Lung (tissue), 12 donors: ENCODE results near the gene VSTM2B. TPM values are rescaled to one million over a fixed set of nuclear protein-coding genes. Genes with fewer than 3 reads are reported as not detected.

Experiments used
- ATAC-seq: fragments of 200-7000 bp; cut with Tn5 transposase; one replicate; pipeline ENCODE4 v1.9.1; 2020; ENCODE audit warnings: moderate number of reproducible peaks; ENCODE audit not compliant: insufficient read depth, low FRiP score
- DNase-seq, 3 donors: peaks; one replicate each; pipeline ENCODE4 v3.0.0-alpha.2; 2013 to 2017
- H3K27ac ChIP-seq, 2 donors: one replicate each; pipeline ENCODE4 v1.5.1; 2013; ENCODE audit warnings: mild to moderate bottlenecking in 2 of 2, moderate library complexity in 2 of 2, control low read depth in 1 of 2, inconsistent platforms in 1 of 2, low read depth in 1 of 2, low read length in 1 of 2
- H3K27me3 ChIP-seq, 3 donors: one replicate each; pipeline ENCODE4 v1.5.1; 2013; ENCODE audit warnings: low read length in 2 of 3; ENCODE audit not compliant: control insufficient read depth in 3 of 3, insufficient read depth in 3 of 3
- H3K36me3 ChIP-seq, 4 donors: one replicate each; pipeline ENCODE4 v1.5.1; 2013; ENCODE audit warnings: low read length in 4 of 4, mild to moderate bottlenecking in 1 of 4, moderate library complexity in 1 of 4; ENCODE audit not compliant: control insufficient read depth in 4 of 4, insufficient read depth in 4 of 4
- H3K4me1 ChIP-seq, 5 donors: one replicate each; pipeline ENCODE4 v1.5.1; 2013; ENCODE audit warnings: low read length in 5 of 5, mild to moderate bottlenecking in 2 of 5, moderate library complexity in 1 of 5; ENCODE audit not compliant: control insufficient read depth in 5 of 5, insufficient read depth in 5 of 5
- H3K4me3 ChIP-seq: one replicate; pipeline ENCODE4 v1.5.1; 2013; ENCODE audit warnings: mild to moderate bottlenecking, control low read depth, moderate library complexity
- H3K9ac ChIP-seq, 2 donors: one replicate each; pipeline ENCODE4 v1.5.1; 2013; ENCODE audit warnings: low read length in 2 of 2, control low read depth in 1 of 2; ENCODE audit not compliant: insufficient read depth in 1 of 2
- H3K9me3 ChIP-seq, 4 donors: one replicate each; pipeline ENCODE4 v1.5.1; 2013; ENCODE audit warnings: low read length in 3 of 4, mild to moderate bottlenecking in 1 of 4, moderate library complexity in 1 of 4; ENCODE audit not compliant: control insufficient read depth in 4 of 4, insufficient read depth in 3 of 4
- WGBS, 2 donors: extraction: QIAGEN DNeasy Blood & Tissue Kit; methylation state at CpG; one replicate each; pipeline ENCODE4 v1.1.7; 2013; 5-methylcytosine and 5-hydroxymethylcytosine counted together
- polyA plus RNA-seq, 2 donors: library from polyadenylated mRNA; stranded (reverse); fragments of 200-250 nt; gene quantifications; one replicate each; pipeline ENCODE4 v1.2.1, GENCODE V29; 2013
- total RNA-seq, 2 donors: library from RNA; depleted of rRNA in 1 of 2; stranded (reverse); fragments of >200 nt in 1 of 2; gene quantifications; one replicate each; pipeline ENCODE4 v1.2.1, GENCODE V29; 2014 to 2021
- TF ChIP-seq, protein P1 (sequence below): IDR thresholded peaks from 2 replicates; pipeline ENCODE4 v1.5.1; 2012; ENCODE audit warnings: mild to moderate bottlenecking; ENCODE audit errors: control extremely low read depth, extremely low read depth
- donor health status: control.
- donor health status: control.
- donor health status: Bipolar disorder and iron deficiency.
- donor health status: healthy.
- donor health status: DM: yes; HTN: yes; CAD: no.

Gene VSTM2B
- total and polyA plus RNA-seq, 4 donors: not detected

DNA sequence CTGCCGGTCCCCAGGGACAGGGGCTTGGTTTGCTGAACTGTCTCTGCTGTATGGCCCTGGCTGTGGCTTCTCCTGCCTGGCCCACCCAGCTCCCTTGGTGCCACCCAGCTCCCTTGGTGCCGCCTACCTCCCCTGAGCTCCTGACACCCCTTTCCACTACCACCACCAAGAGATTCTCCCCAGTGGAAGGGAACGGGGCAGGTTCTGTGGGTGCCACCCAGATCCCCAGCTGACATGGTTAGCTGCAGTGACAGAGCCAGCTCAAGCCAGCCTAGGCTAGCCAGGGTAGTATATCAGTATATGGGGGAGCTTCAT lies 51.8 kb downstream of the VSTM2B start:
- H3K27ac ChIP-seq: no peak overlapping the region
- no peaks in the 10 kb centered on the region for H3K36me3 ChIP-seq
- H3K27me3 ChIP-seq: peaks cover 0 to 31% (median 4%) of the 10 kb centered on the region in 3 donors
- H3K4me3 ChIP-seq: no peak overlapping the region
- no peak for DNase-seq
- peaks cover 0 to 9% (median 0%) of the 10 kb centered on the region in 4 donors for H3K9me3 ChIP-seq
- 63 to 68% methylated on average over 3 of the region's 3 CpGs for WGBS, 2 donors
- TF ChIP-seq, protein P1, sequence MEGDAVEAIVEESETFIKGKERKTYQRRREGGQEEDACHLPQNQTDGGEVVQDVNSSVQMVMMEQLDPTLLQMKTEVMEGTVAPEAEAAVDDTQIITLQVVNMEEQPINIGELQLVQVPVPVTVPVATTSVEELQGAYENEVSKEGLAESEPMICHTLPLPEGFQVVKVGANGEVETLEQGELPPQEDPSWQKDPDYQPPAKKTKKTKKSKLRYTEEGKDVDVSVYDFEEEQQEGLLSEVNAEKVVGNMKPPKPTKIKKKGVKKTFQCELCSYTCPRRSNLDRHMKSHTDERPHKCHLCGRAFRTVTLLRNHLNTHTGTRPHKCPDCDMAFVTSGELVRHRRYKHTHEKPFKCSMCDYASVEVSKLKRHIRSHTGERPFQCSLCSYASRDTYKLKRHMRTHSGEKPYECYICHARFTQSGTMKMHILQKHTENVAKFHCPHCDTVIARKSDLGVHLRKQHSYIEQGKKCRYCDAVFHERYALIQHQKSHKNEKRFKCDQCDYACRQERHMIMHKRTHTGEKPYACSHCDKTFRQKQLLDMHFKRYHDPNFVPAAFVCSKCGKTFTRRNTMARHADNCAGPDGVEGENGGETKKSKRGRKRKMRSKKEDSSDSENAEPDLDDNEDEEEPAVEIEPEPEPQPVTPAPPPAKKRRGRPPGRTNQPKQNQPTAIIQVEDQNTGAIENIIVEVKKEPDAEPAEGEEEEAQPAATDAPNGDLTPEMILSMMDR: no peak
- ATAC-seq: no peak
- no peak overlapping the region for H3K9ac ChIP-seq
- H3K4me1 ChIP-seq: no peaks in the 10 kb centered on the region

- H3K27ac ChIP-seq: no peak overlapping the region
- 66 to 74% methylated on average over 8 of the region's 8 CpGs for WGBS, 2 donors
- H3K36me3 ChIP-seq: no peaks in the 10 kb centered on the region
- no peak overlapping the region for H3K4me3 ChIP-seq
- DNase-seq (no peak), ATAC-seq (no peak)
- H3K9me3 ChIP-seq: peaks cover 0 to 9% (median 0%) of the 10 kb centered on the region in 4 donors
- TF ChIP-seq, protein P1: no peak
- H3K27me3 ChIP-seq: peaks cover 0 to 27% (median 4%) of the 10 kb centered on the region in 3 donors
- no peak overlapping the region for H3K9ac ChIP-seq
- no peaks in the 10 kb centered on the region for H3K4me1 ChIP-seq
Observed at GRCh38 chr19:29578349-29578748, 52.6 kb downstream of the VSTM2B start.

GRCh38 chr19:29579308-29579910 lies 53.6 kb downstream of the VSTM2B start:
- Histone ChIP-seq H3K9me3 (peaks cover 0 to 10% (median 0%) of the 10 kb centered on the region in 4 donors), H3K4me1 (no peaks in the 10 kb centered on the region), H3K36me3 (no peaks in the 10 kb centered on the region), H3K9ac (no peak overlapping the region), H3K4me3 (no peak overlapping the region), H3K27ac (no peak overlapping the region), H3K27me3 (peaks cover 0 to 21% (median under 1%) of the 10 kb centered on the region in 3 donors)
- DNase-seq (no peak), ATAC-seq (no peak)
- TF ChIP-seq, protein P1: no peak
- 77 to 80% methylated on average over 6 of the region's 6 CpGs for WGBS, 2 donors

DNA sequence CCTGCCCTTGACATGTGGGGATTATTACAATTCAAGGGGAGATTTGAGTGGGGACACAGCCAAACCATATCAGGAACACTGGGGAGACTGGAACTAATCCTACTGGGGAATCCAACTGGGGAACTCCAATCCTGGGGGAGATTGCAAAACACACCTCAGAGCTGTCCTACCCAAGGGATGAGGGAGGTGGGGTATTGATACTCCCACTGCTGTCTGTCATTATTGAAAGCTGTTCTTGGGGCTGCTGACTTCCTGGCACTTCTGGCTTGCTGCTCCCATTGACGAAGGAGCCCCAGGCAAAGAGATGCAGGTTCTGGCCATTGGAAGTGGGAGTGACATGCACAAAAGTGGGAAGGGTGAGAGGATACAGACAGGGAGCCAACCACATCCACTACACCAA lies 55.6 kb downstream of the VSTM2B start:
- Histone ChIP-seq H3K9me3 (peaks cover 0 to 13% (median 0%) of the 10 kb centered on the region in 4 donors), H3K9ac (no peak overlapping the region), H3K4me1 (no peaks in the 10 kb centered on the region), H3K27me3 (peaks cover 0 to 5% (median 0%) of the 10 kb centered on the region in 3 donors), H3K27ac (no peak overlapping the region), H3K4me3 (no peak overlapping the region), H3K36me3 (no peaks in the 10 kb centered on the region)
- TF ChIP-seq, protein P1: no peak
- WGBS, 2 donors: 33 to 71% methylated on average over 1 of the region's 1 CpG
- ATAC-seq (no peak), DNase-seq (no peak)
